Rectal smooth muscle tissue (tissue), 1 donor: Measurements from ENCODE around the gene MAP6.
"Not testable (repeated sequence)": the region's sequence is repeated elsewhere in the genome, so short reads cannot be mapped to it uniquely, and the experiment has no call there.

Experiments used
- H3K27ac ChIP-seq: one replicate; pipeline ENCODE4 v1.7.0; 2013; ENCODE audit warnings: low read depth, low read length, inconsistent platforms
- H3K27me3 ChIP-seq: one replicate; pipeline ENCODE4 v1.7.0; 2013; ENCODE audit warnings: low read length; ENCODE audit not compliant: control insufficient read depth, insufficient read depth
- H3K36me3 ChIP-seq: one replicate; pipeline ENCODE4 v1.7.0; 2013; ENCODE audit warnings: low read length; ENCODE audit not compliant: control insufficient read depth, insufficient read depth
- H3K4me1 ChIP-seq: one replicate; pipeline ENCODE4 v1.7.0; 2013; ENCODE audit warnings: low read length; ENCODE audit not compliant: control insufficient read depth, insufficient read depth
- H3K4me3 ChIP-seq: one replicate; pipeline ENCODE4 v1.7.0; 2013; ENCODE audit warnings: low read length
- H3K9ac ChIP-seq: one replicate; pipeline ENCODE4 v1.7.0; 2013; ENCODE audit warnings: low read length

MAP6 gene

GRCh38 chr11:75593286-75593915, 75.4 kb downstream of the MAP6 start:
- Histone ChIP-seq H3K4me3 (no peak overlapping the region), H3K36me3 (no peaks in the 10 kb centered on the region), H3K4me1 (peaks cover 5% of the 10 kb centered on the region), H3K9ac (no peak overlapping the region), H3K27ac (no peak overlapping the region), H3K27me3 (no peaks in the 10 kb centered on the region)

- no peaks in the 10 kb centered on the region for H3K27me3 ChIP-seq
These were observed 76.1 kb downstream of the MAP6 start for GRCh38 chr11:75592715-75593114.

GRCh38 chr11:75591966-75592365, 76.9 kb downstream of the MAP6 start:
- Histone ChIP-seq H3K4me1 (peaks cover 5% of the 10 kb centered on the region), H3K36me3 (no peaks in the 10 kb centered on the region), H3K27ac (no peak overlapping the region), H3K27me3 (no peaks in the 10 kb centered on the region), H3K4me3 (no peak overlapping the region), H3K9ac (no peak overlapping the region)

More at GRCh38 chr11:75592715-75593114, 76.1 kb downstream of the MAP6 start:
- Histone ChIP-seq H3K4me1 (peaks cover 5% of the 10 kb centered on the region), H3K9ac (no peak overlapping the region), H3K36me3 (no peaks in the 10 kb centered on the region), H3K27ac (no peak overlapping the region), H3K4me3 (no peak overlapping the region)

GRCh38 chr11:75591371-75591770, 77.5 kb downstream of the MAP6 start:
- H3K9ac ChIP-seq, result no peak overlapping the region
- H3K4me3 ChIP-seq, result no peak overlapping the region
- no peaks in the 10 kb centered on the region for H3K36me3 ChIP-seq
- H3K27me3 ChIP-seq, result no peaks in the 10 kb centered on the region
- peaks cover 5% of the 10 kb centered on the region for H3K4me1 ChIP-seq
- H3K27ac ChIP-seq, result no peak overlapping the region

GRCh38 chr11:75589933-75590332, 78.9 kb downstream of the MAP6 start:
- Histone ChIP-seq H3K4me3 (no peak overlapping the region), H3K4me1 (peaks cover 5% of the 10 kb centered on the region), H3K36me3 (no peaks in the 10 kb centered on the region), H3K9ac (no peak overlapping the region), H3K27me3 (no peaks in the 10 kb centered on the region), H3K27ac (no peak overlapping the region)

GRCh38 chr11:75589051-75589450, 79.8 kb downstream of the MAP6 start:
- no peaks in the 10 kb centered on the region for H3K27me3 ChIP-seq
- no peak overlapping the region for H3K27ac ChIP-seq
- H3K9ac ChIP-seq, result no peak overlapping the region
- peaks cover 9% of the 10 kb centered on the region for H3K4me1 ChIP-seq
- H3K36me3 ChIP-seq, result no peaks in the 10 kb centered on the region
- no peak overlapping the region for H3K4me3 ChIP-seq

GRCh38 chr11:75588051-75588481, 80.8 kb downstream of the MAP6 start:
- H3K27ac ChIP-seq, result no peak overlapping the region
- H3K4me1 ChIP-seq, result peaks cover 6% of the 10 kb centered on the region
- H3K4me3 ChIP-seq, result no peak overlapping the region
- no peaks in the 10 kb centered on the region for H3K36me3 ChIP-seq
- H3K9ac ChIP-seq, result no peak overlapping the region
- no peaks in the 10 kb centered on the region for H3K27me3 ChIP-seq

- Histone ChIP-seq H3K4me1 (peaks cover 12% of the 10 kb centered on the region), H3K4me3 (no peak overlapping the region), H3K27ac (no peak overlapping the region), H3K36me3 (no peaks in the 10 kb centered on the region), H3K9ac (no peak overlapping the region), H3K27me3 (no peaks in the 10 kb centered on the region)
These were observed 82.4 kb downstream of the MAP6 start for GRCh38 chr11:75586395-75586794.

- Histone ChIP-seq H3K27ac (no peak overlapping the region), H3K4me1 (peaks cover 12% of the 10 kb centered on the region), H3K36me3 (no peaks in the 10 kb centered on the region), H3K4me3 (no peak overlapping the region), H3K9ac (no peak overlapping the region), H3K27me3 (no peaks in the 10 kb centered on the region)
These were observed 83.6 kb downstream of the MAP6 start for GRCh38 chr11:75585293-75585670.

GRCh38 chr11:75584659-75585292, 84.1 kb downstream of the MAP6 start:
- H3K36me3 ChIP-seq, H3K27me3 ChIP-seq, H3K9ac ChIP-seq, H3K4me3 ChIP-seq: not testable (repeated sequence)
- peaks cover 12% of the 10 kb centered on the region for H3K4me1 ChIP-seq
- peak overlapping the region; percentile 97 for H3K27ac ChIP-seq

GRCh38 chr11:75583718-75584658, 84.8 kb downstream of the MAP6 start:
- H3K4me1 ChIP-seq, result peaks cover 12% of the 10 kb centered on the region
- H3K36me3 ChIP-seq, result no peaks in the 10 kb centered on the region
- H3K27ac ChIP-seq, result peak overlapping the region; percentile 97
- H3K4me3 ChIP-seq, result peak overlapping the region; percentile 76
- no peaks in the 10 kb centered on the region for H3K27me3 ChIP-seq
- H3K9ac ChIP-seq, result peak overlapping the region; percentile 69

GRCh38 chr11:75582895-75583717, 85.7 kb downstream of the MAP6 start:
- Histone ChIP-seq H3K9ac (peak overlapping the region; percentile 69), H3K4me3 (peak overlapping the region; percentile 76), H3K36me3 (no peaks in the 10 kb centered on the region), H3K27me3 (no peaks in the 10 kb centered on the region), H3K4me1 (peaks cover 12% of the 10 kb centered on the region), H3K27ac (peak overlapping the region; percentile 97)
